Measurements from ENCODE around the gene CRISPLD2. TPM values are rescaled to one million over a fixed set of nuclear protein-coding genes. Genes with fewer than 3 reads are reported as not detected.
A peak's percentile ranks its signal among the peaks of the same experiment; 100 is the strongest.

Gene CRISPLD2
- total RNA-seq, 1 donor from 2014 or later: not detected

- no peaks in the 10 kb centered on the region for H3K9me3 Mint-ChIP-seq
- H3K4me1 Mint-ChIP-seq (ENCODE audit: low read depth): no peaks in the 10 kb centered on the region
- no peak for DNase-seq (ENCODE audit: low spot score)
- H3K4me3 Mint-ChIP-seq: no peak overlapping the region
- peaks cover 13% of the 10 kb centered on the region for H3K27me3 Mint-ChIP-seq (ENCODE audit: insufficient read depth)
- intact Hi-C loops (cut with micrococcal nuclease): no loop called here
- no peak overlapping the region for H3K27ac Mint-ChIP-seq
- H3K36me3 Mint-ChIP-seq (ENCODE audit: low read depth): no peaks in the 10 kb centered on the region
These were observed 123.0 kb downstream of the CRISPLD2 start for GRCh38 chr16:84942786-84943185.

DNA sequence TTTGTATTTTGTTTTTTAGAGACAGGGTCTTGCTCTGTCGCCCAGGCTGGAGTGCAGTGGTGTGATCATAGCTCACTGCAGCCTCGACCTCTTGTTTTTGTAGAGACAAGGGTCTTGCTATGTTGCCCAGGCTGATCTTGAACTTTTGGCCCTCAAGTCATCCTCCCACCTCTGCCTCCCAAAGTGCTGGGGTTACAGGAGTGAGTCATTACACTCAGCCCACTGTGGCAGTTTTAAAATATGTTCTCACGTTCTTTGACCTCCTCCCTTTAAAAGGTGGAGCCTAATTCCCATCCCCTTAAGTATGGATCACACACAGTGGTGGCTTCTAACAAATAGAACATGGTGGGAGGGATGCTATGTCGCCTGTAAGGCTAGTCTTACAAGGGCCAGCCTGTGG, 123.8 kb downstream of the CRISPLD2 start:
- intact Hi-C loops (cut with micrococcal nuclease): no loop called here
- Mint-ChIP-seq H3K9me3 (no peaks in the 10 kb centered on the region), H3K36me3 (ENCODE audit: low read depth) (no peaks in the 10 kb centered on the region), H3K27me3 (ENCODE audit: insufficient read depth) (peaks cover 13% of the 10 kb centered on the region), H3K4me3 (no peak overlapping the region), H3K27ac (no peak overlapping the region), H3K4me1 (ENCODE audit: low read depth) (no peaks in the 10 kb centered on the region)
- no peak for DNase-seq (ENCODE audit: low spot score)

GRCh38 chr16:84947022-84947421, 127.2 kb downstream of the CRISPLD2 start:
- Mint-ChIP-seq H3K27me3 (ENCODE audit: insufficient read depth) (peaks cover 13% of the 10 kb centered on the region), H3K9me3 (no peaks in the 10 kb centered on the region), H3K27ac (no peak overlapping the region), H3K4me3 (no peak overlapping the region), H3K36me3 (ENCODE audit: low read depth) (no peaks in the 10 kb centered on the region), H3K4me1 (ENCODE audit: low read depth) (no peaks in the 10 kb centered on the region)
- no peak for DNase-seq (ENCODE audit: low spot score)
- intact Hi-C loops (cut with micrococcal nuclease): no loop called here

- no peak overlapping the region for H3K4me3 Mint-ChIP-seq
- no peaks in the 10 kb centered on the region for H3K4me1 Mint-ChIP-seq (ENCODE audit: low read depth)
- peaks cover 13% of the 10 kb centered on the region for H3K27me3 Mint-ChIP-seq (ENCODE audit: insufficient read depth)
- H3K27ac Mint-ChIP-seq: no peak overlapping the region
- no peaks in the 10 kb centered on the region for H3K36me3 Mint-ChIP-seq (ENCODE audit: low read depth)
- H3K9me3 Mint-ChIP-seq: no peaks in the 10 kb centered on the region
- no peak for DNase-seq (ENCODE audit: low spot score)
- intact Hi-C loops (cut with micrococcal nuclease): no loop called here
These were observed 128.4 kb downstream of the CRISPLD2 start for GRCh38 chr16:84947996-84948850.

- H3K9me3 Mint-ChIP-seq: no peaks in the 10 kb centered on the region
- no peaks in the 10 kb centered on the region for H3K4me1 Mint-ChIP-seq (ENCODE audit: low read depth)
- H3K36me3 Mint-ChIP-seq (ENCODE audit: low read depth): no peaks in the 10 kb centered on the region
- no peak overlapping the region for H3K27ac Mint-ChIP-seq
- H3K27me3 Mint-ChIP-seq (ENCODE audit: insufficient read depth): peaks cover 13% of the 10 kb centered on the region
- no peak for DNase-seq (ENCODE audit: low spot score)
- no peak overlapping the region for H3K4me3 Mint-ChIP-seq
- intact Hi-C loops (cut with micrococcal nuclease): no loop called here
These were observed 129.2 kb downstream of the CRISPLD2 start for GRCh38 chr16:84948851-84949610.

DNA sequence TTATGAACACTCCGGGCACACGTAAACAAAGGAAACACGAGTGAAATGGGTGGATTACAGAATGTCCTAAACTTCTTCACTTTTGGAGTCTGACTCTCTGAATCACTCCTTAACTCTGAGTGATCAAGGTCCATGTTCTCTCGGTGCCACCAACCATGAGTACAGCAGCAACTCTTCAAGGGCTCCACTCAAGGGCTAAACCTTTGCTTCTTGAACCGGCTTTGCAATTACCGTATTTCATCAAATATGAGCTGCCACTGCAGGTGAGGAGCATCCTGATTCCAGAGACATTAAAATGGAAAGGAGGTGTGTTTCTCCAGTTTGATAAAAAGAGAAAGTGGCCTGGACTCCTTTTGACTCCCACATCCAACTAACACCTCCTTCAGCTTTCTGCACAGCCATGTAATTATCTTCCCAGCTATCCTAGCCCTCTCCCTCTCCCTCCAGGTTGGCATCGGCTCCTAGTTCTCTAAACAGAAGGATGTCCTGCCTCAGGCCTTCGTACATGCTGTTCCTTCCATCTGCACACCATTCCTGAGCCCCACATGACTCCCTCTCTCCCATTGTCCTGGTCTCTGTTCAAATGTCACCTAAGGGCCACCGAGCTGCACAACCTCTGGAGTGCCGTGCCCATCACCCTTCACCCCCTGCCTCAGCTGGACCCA, 130.1 kb downstream of the CRISPLD2 start:
- Mint-ChIP-seq H3K27me3 (ENCODE audit: insufficient read depth) (peaks cover 11% of the 10 kb centered on the region), H3K4me1 (ENCODE audit: low read depth) (no peaks in the 10 kb centered on the region), H3K36me3 (ENCODE audit: low read depth) (no peaks in the 10 kb centered on the region), H3K27ac (no peak overlapping the region), H3K9me3 (no peaks in the 10 kb centered on the region), H3K4me3 (no peak overlapping the region)
- intact Hi-C loops (cut with micrococcal nuclease): loop anchor here (10.0 kb wide), 1 partner anchor 675 kb away; no protein-coding TSS in a partner anchor
- no peak for DNase-seq (ENCODE audit: low spot score)

GRCh38 chr16:84950906-84951305, 131.1 kb downstream of the CRISPLD2 start:
- Mint-ChIP-seq H3K4me3 (no peak overlapping the region), H3K27ac (no peak overlapping the region), H3K27me3 (ENCODE audit: insufficient read depth) (peaks cover 10% of the 10 kb centered on the region), H3K36me3 (ENCODE audit: low read depth) (no peaks in the 10 kb centered on the region), H3K9me3 (no peaks in the 10 kb centered on the region), H3K4me1 (ENCODE audit: low read depth) (no peaks in the 10 kb centered on the region)
- DNase-seq (ENCODE audit: low spot score): no peak
- intact Hi-C loops (cut with micrococcal nuclease): loop anchor here (10.0 kb wide), 1 partner anchor 676 kb away; no protein-coding TSS in a partner anchor

DNA sequence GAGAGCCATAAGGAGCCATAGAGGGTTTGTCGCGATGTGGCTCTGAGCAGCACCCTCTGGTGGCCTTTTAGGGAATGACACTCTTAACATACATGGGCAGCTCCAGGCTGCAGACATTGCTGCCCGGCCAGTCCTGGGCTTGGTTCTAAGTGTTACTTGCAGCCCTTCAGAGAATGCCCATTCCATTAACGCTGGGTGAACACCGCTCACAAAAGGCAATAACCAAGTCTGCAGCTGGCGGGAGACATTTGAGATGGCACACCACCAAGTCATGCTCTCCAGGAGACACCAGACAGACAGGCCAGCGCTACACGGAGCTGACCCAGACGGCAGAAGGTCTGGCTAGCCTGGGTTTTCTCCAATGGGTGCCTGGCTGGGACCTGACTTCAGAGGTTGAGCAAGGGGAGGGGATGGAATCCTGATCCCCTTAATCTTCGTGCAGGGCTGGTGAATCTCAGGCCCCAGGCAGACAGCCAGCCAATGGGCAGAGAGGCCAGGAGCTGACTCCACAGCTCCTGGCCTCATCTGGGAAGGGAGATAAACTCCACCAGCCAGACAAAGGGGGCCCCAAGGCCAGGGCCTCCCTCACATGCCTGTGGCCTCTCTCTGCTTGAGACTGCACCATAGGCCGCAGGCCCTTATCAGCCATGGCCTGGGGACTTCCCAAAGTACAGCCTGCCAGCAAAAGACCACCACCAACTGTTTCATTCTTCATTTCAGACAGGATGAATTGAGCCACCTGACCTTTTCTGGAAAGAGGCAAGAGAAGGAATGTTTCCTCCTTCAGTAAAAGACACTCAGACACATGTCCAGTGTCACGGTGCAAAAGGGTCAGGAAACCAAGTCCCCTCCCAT, 132.8 kb downstream of the CRISPLD2 start:
- no peak overlapping the region for H3K4me3 Mint-ChIP-seq
- intact Hi-C loops (cut with micrococcal nuclease): loop anchor here (1.0 to 10.0 kb wide), 4 partner anchors 27 to 678 kb away; no protein-coding TSS in a partner anchor
- peak; percentile 55 for DNase-seq (ENCODE audit: low spot score)
- no peaks in the 10 kb centered on the region for H3K27me3 Mint-ChIP-seq (ENCODE audit: insufficient read depth)
- no peak overlapping the region for H3K27ac Mint-ChIP-seq
- no peaks in the 10 kb centered on the region for H3K36me3 Mint-ChIP-seq (ENCODE audit: low read depth)
- no peaks in the 10 kb centered on the region for H3K4me1 Mint-ChIP-seq (ENCODE audit: low read depth)
- H3K9me3 Mint-ChIP-seq: no peaks in the 10 kb centered on the region

DNA sequence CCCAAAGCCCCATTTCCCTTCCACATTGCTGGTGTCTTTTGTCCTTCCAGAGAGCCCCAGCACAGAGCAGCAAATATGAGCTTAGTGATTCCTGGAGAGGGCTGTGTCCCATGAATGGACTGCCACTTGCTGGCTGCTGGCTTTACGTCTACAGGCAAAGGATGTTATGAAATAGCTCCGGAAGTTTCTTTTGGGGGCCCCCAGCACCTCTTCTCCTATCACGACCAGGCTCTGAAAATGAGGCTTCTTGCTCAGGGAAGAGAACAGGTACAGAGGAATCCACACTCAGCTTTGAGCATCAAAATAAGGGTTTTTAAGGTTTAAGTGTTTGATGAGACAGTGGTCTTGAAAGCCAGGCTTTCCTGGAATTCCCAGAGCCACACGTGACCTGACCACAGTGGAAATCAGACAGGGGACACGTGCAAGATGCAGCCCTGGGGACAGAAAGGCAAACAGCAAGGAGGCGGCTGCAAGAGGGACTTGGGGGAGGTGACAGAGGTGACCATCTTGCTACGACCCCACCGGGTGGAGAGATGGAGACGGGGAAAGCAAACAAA, 133.5 kb downstream of the CRISPLD2 start:
- Mint-ChIP-seq H3K4me1 (ENCODE audit: low read depth) (no peaks in the 10 kb centered on the region), H3K4me3 (no peak overlapping the region), H3K27me3 (ENCODE audit: insufficient read depth) (no peaks in the 10 kb centered on the region), H3K9me3 (no peaks in the 10 kb centered on the region), H3K27ac (no peak overlapping the region), H3K36me3 (ENCODE audit: low read depth) (no peaks in the 10 kb centered on the region)
- intact Hi-C loops (cut with micrococcal nuclease): loop anchor here (10.0 kb wide), 1 partner anchor 678 kb away; no protein-coding TSS in a partner anchor
- no peak for DNase-seq (ENCODE audit: low spot score)

DNA sequence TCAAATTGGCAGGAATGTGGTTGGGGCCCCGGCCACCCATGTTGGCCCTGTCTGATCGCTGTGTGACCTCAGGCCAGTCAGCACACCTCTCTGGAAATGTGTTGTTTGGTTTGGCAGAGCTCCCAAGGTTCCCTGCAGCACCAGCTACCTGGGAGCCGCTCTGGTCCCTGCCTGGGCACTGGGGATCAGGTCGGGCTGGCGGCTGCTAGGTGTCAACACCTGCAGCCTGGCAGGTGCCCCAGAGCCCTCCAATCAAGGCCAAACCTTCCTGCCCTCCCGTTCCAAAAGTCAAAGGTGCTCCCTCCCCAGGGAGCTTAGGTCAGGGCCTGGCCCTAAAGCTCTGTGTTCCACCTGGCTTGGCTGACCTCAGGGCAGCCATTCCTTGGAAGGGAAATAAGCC, 135.6 kb downstream of the CRISPLD2 start:
- intact Hi-C loops (cut with micrococcal nuclease): loop anchor here (10.0 kb wide), 1 partner anchor 681 kb away; no protein-coding TSS in a partner anchor
- no peak overlapping the region for H3K4me3 Mint-ChIP-seq
- no peaks in the 10 kb centered on the region for H3K27me3 Mint-ChIP-seq (ENCODE audit: insufficient read depth)
- no peaks in the 10 kb centered on the region for H3K36me3 Mint-ChIP-seq (ENCODE audit: low read depth)
- no peaks in the 10 kb centered on the region for H3K9me3 Mint-ChIP-seq
- DNase-seq (ENCODE audit: low spot score): no peak
- H3K27ac Mint-ChIP-seq: no peak overlapping the region
- no peaks in the 10 kb centered on the region for H3K4me1 Mint-ChIP-seq (ENCODE audit: low read depth)

DNA sequence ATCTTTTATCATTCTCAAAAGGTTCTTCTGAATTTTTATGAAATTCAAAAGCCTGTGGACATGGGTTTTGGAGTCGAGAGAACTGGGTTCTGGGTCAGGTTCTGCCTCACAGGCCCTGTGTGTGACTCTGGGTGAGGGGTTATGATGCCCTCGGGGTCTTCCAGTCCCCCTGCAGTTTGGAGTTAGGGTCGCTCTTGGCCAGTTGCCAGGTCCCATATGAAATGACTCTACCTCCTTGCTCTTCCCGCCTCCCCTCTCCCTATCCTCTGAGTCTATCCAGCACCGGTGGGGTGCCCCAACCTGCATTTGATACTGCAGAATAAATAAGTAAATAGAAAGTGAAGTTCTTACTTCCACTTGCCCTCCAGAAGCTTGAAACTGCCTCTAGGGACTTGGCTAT, 137.4 kb downstream of the CRISPLD2 start:
- H3K9me3 Mint-ChIP-seq: no peaks in the 10 kb centered on the region

GRCh38 chr16:84957792-84958191, 138.0 kb downstream of the CRISPLD2 start:
- H3K27ac Mint-ChIP-seq: no peak overlapping the region
- H3K4me1 Mint-ChIP-seq (ENCODE audit: low read depth): no peaks in the 10 kb centered on the region
- no peak overlapping the region for H3K4me3 Mint-ChIP-seq
- H3K36me3 Mint-ChIP-seq (ENCODE audit: low read depth): no peaks in the 10 kb centered on the region
- DNase-seq (ENCODE audit: low spot score): no peak
- intact Hi-C loops (cut with micrococcal nuclease): loop anchor here (10.0 kb wide), 1 partner anchor 683 kb away; no protein-coding TSS in a partner anchor
- H3K27me3 Mint-ChIP-seq (ENCODE audit: insufficient read depth): peaks cover 3% of the 10 kb centered on the region
- H3K9me3 Mint-ChIP-seq: no peaks in the 10 kb centered on the region

More for the DNA sequence above, 137.4 kb downstream of the CRISPLD2 start:
- no peaks in the 10 kb centered on the region for H3K36me3 Mint-ChIP-seq (ENCODE audit: low read depth)
- H3K4me1 Mint-ChIP-seq (ENCODE audit: low read depth): no peaks in the 10 kb centered on the region
- H3K27ac Mint-ChIP-seq: no peak overlapping the region
- no peak for DNase-seq (ENCODE audit: low spot score)
- intact Hi-C loops (cut with micrococcal nuclease): loop anchor here (10.0 kb wide), 1 partner anchor 682 kb away; no protein-coding TSS in a partner anchor
- no peak overlapping the region for H3K4me3 Mint-ChIP-seq
- peaks cover 3% of the 10 kb centered on the region for H3K27me3 Mint-ChIP-seq (ENCODE audit: insufficient read depth)
